Endothelial cell (in vitro differentiated cells): ENCODE results near the gene AFMID. TPM values are rescaled to one million over a fixed set of nuclear protein-coding genes. Genes with fewer than 3 reads are reported as not detected.
"Not testable (repeated sequence)": the region's sequence is repeated elsewhere in the genome, so short reads cannot be mapped to it uniquely, and the experiment has no call there.

ENCODE experiments used
- DNase-seq: peaks from one replicate; pipeline ENCODE4 v3.0.0; 2021; ENCODE audit warnings: low spot score
- H3K27ac Mint-ChIP-seq: one replicate; pipeline ENCODE4 v1.8.0; 2021; ENCODE audit warnings: mixed read lengths, inconsistent platforms; ENCODE audit not compliant: unreplicated experiment
- H3K27me3 Mint-ChIP-seq: one replicate; pipeline ENCODE4 v1.8.0; 2021; ENCODE audit warnings: mild to moderate bottlenecking, moderate library complexity, mixed read lengths, inconsistent platforms; ENCODE audit not compliant: unreplicated experiment
- H3K36me3 Mint-ChIP-seq: one replicate; pipeline ENCODE4 v1.8.0; 2021; ENCODE audit warnings: mild to moderate bottlenecking, low read depth, mixed read lengths, inconsistent platforms; ENCODE audit not compliant: unreplicated experiment
- H3K4me1 Mint-ChIP-seq: one replicate; pipeline ENCODE4 v1.8.0; 2021; ENCODE audit warnings: mild to moderate bottlenecking, mixed read lengths, inconsistent platforms; ENCODE audit not compliant: unreplicated experiment
- H3K4me3 Mint-ChIP-seq: one replicate; pipeline ENCODE4 v1.8.0; 2021; ENCODE audit warnings: mild to moderate bottlenecking, mixed read lengths, inconsistent platforms; ENCODE audit not compliant: unreplicated experiment
- H3K9me3 Mint-ChIP-seq: one replicate; pipeline ENCODE4 v1.8.0; 2021; ENCODE audit warnings: mixed read lengths, inconsistent platforms; ENCODE audit not compliant: unreplicated experiment
- CTCF ChIP-seq: fragments of 200-600 bp; sonication (generic); IDR thresholded peaks from one replicate; pipeline ENCODE4 v1.5.0; 2021; ENCODE audit warnings: antibody characterized with exemption; ENCODE audit not compliant: unreplicated experiment
- total RNA-seq: library from RNA; stranded (reverse); fragmentation: NEBNext Ultra II Directional; extraction: Animal tissue kit (Norgen Biotek cat#: 25700); gene quantifications from one replicate; pipeline ENCODE4 v1.2.1, GENCODE V29; 2021; ENCODE audit not compliant: unreplicated experiment

The AFMID gene
- total RNA-seq, 1 donor from 2014 or later, result 135 TPM

GRCh38 chr17:78168242-78168902 lies 18.8 kb upstream of the AFMID start, which contains the start of gene SYNGR2:
Gene SYNGR2 (plus strand): TSS chr17:78168581. CDS start chr17:78168617, 36 bp downstream.
- H3K9me3 Mint-ChIP-seq, result no peaks in the 10 kb centered on the region
- DNase-seq, result peak; percentile 81
- H3K27me3 Mint-ChIP-seq, result peaks cover 8% of the 10 kb centered on the region
- TF ChIP-seq CTCF, result no peak
- peaks cover 2% of the 10 kb centered on the region for H3K4me1 Mint-ChIP-seq
- peak within 1 kb of the TSS; percentile 84 for H3K4me3 Mint-ChIP-seq
- H3K27ac Mint-ChIP-seq, result no peak within 1 kb of the TSS
- H3K36me3 Mint-ChIP-seq, result peaks cover 9% of the 10 kb centered on the region

GRCh38 chr17:78168903-78169793 lies 18.0 kb upstream of the AFMID start:
- Mint-ChIP-seq H3K27ac (no peak overlapping the region), H3K4me3 (peak overlapping the region; percentile 76)

GRCh38 chr17:78170692-78171590 lies 16.2 kb upstream of the AFMID start:
- TF ChIP-seq CTCF, result no peak
- DNase-seq, result no peak
- Mint-ChIP-seq H3K4me3 (peak overlapping the region; percentile 74), H3K9me3 (no peaks in the 10 kb centered on the region), H3K4me1 (peaks cover 5% of the 10 kb centered on the region), H3K27ac (no peak overlapping the region), H3K36me3 (peaks cover 15% of the 10 kb centered on the region), H3K27me3 (peaks cover 6% of the 10 kb centered on the region)

More at GRCh38 chr17:78168903-78169793, 18.0 kb upstream of the AFMID start:
- no peak for TF ChIP-seq CTCF
- DNase-seq, result peak; percentile 39
- Mint-ChIP-seq H3K36me3 (peaks cover 15% of the 10 kb centered on the region), H3K4me1 (peaks cover 2% of the 10 kb centered on the region), H3K9me3 (no peaks in the 10 kb centered on the region), H3K27me3 (peaks cover 6% of the 10 kb centered on the region)

GRCh38 chr17:78171591-78172248 lies 15.4 kb upstream of the AFMID start:
- not testable (repeated sequence) for DNase-seq, H3K4me1 Mint-ChIP-seq, H3K4me3 Mint-ChIP-seq, H3K27ac Mint-ChIP-seq, H3K27me3 Mint-ChIP-seq, H3K9me3 Mint-ChIP-seq
- peaks cover 15% of the 10 kb centered on the region for H3K36me3 Mint-ChIP-seq
